HG03521 (cell line): Measurements from ENCODE around the gene DPYD.
"Not testable (repeated sequence)": the region's sequence is repeated elsewhere in the genome, so short reads cannot be mapped to it uniquely, and the experiment has no call there.

ENCODE experiments used
- ATAC-seq: cut with Tn5 transposase; IDR thresholded peaks from one replicate; pipeline ENCODE4 v1.9.1; 2021; ENCODE audit warnings: mild to moderate bottlenecking, moderate library complexity; ENCODE audit not compliant: unreplicated experiment

DPYD gene

GRCh38 chr1:97243973-97244560 is 676.8 kb downstream of the DPYD start:
- ATAC-seq: no peak

- no peak for ATAC-seq
Measured at GRCh38 chr1:97238816-97239215, 682.0 kb downstream of the DPYD start.

DNA sequence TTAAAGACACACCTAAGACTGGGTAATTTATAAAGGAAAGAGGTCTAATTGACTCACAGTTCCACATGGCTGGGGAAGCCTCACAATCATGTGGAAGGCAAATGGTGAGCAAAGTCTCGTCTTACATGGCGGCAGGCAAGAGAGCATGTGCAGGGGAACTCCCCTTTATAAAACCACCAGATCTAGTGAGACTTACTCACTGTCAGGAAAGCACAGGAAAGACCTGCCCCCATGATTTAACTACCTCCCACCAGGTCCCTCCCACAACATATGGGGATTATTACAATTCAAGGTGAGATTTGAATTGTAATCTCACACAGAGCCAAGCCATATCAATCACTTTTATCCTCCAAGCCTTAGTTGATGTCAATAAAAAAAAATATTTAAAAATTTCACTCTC is 689.5 kb downstream of the DPYD start:
- ATAC-seq: not testable (repeated sequence)

DNA sequence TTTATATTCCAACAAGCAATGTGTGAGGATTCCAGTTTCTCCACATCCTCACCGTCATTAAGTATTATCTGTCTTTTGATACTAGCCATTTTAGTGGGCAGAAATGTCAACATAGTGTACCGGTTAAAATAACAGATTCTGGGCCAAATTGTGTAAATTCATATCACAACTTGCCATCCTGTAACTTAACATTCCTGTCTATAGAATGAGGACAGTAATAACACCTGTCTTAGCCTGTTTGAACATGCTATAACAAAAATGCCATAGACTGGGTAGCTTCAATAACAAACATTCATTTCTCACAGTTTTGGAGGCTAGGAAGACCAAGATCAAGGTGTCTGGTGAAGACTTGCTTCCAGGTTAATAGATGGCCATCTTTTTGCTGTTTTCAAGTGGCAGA is 708.2 kb downstream of the DPYD start:
- ATAC-seq: no peak

- ATAC-seq: no peak
Measured at GRCh38 chr1:97210307-97210706, 710.5 kb downstream of the DPYD start.

- ATAC-seq: no peak
Measured at GRCh38 chr1:97209381-97209957, 711.4 kb downstream of the DPYD start.

DNA sequence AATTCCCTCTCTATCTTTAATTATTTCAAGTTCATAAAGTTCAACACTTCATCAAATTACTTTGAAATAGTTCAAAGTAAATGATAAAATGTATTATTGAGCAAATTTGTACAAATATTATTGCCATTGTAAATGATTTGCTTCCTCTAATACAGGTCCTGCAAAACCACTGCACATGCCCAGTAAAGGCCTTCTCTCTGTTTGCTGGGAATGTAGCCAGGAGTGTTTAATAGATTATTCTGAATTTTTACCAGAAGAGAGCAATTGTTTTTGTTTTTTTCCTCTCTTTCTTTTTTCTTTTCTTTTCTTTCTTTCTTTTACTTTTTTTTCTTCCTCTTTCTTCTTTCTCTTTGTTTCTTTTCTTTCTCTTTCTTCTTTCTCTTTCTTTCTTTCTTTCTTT is 713.0 kb downstream of the DPYD start:
- no peak for ATAC-seq

- ATAC-seq: no peak
Measured at GRCh38 chr1:97204468-97204867, 716.4 kb downstream of the DPYD start.

GRCh38 chr1:97202481-97203380 is 718.1 kb downstream of the DPYD start:
- no peak for ATAC-seq

GRCh38 chr1:97201641-97202040 is 719.2 kb downstream of the DPYD start:
- no peak for ATAC-seq

GRCh38 chr1:97200595-97200994 is 720.2 kb downstream of the DPYD start:
- no peak for ATAC-seq

- no peak for ATAC-seq
Measured at GRCh38 chr1:97196825-97197516, 723.9 kb downstream of the DPYD start.

DNA sequence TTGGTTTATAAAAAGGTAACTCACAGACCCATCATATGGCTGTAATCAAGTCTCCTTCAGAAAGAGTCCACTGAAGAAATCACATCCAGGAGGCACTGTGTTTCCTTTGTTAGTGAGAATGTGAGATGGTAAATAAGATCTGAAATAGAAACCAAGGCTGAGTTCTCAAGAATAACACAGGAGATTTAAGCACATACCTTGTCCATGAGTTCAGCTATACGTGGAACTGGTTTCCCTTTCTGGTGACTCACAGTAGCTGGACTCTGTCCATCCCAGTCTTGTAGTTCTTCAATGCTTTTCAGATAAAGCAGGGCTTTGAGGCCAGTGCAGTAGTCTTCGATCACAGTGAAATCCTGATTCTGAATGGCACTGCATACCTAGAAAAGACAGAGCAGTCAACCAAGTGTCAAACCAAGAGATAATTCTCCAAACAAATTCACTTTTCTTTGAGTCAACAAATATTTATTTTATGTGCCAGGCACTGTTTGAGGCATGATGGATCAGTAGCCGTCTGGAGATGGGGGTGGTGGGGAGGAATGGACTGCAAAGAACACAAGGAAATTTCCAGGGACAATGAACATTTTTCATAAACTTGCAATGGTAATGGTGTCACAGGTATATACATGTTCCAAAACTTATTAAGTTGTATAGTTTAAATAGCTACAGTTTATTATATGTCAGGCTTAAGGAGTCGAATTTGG is 727.8 kb downstream of the DPYD start:
- ATAC-seq: no peak

GRCh38 chr1:97190326-97190725 is 730.5 kb downstream of the DPYD start:
- no peak for ATAC-seq

- no peak for ATAC-seq
Measured at GRCh38 chr1:97186381-97186780, 734.5 kb downstream of the DPYD start.

- no peak for ATAC-seq
Measured at GRCh38 chr1:97174039-97174704, 746.7 kb downstream of the DPYD start.

- ATAC-seq: no peak
Measured at GRCh38 chr1:97170300-97170699, 750.5 kb downstream of the DPYD start.

DNA sequence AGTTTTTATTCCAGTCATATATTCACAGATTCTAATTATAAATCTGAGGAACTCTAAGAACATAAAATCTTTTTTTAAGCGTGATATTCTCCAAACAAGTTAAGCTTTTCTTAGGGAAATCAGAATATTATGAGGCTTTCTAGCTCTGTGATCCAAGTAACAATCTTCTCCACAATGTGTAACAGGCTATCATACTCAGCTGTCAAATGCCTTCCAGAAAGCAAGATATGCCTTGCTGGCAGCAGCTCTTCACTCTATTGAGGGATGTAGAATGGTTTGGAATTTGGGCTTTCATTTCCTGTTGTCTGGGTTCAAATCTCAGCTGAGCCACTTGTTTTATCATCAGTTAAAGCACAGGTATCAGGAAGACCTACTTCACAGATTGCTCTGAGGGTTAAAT is 752.8 kb downstream of the DPYD start:
- no peak for ATAC-seq

GRCh38 chr1:97167246-97167645 is 753.6 kb downstream of the DPYD start:
- ATAC-seq: no peak

- no peak for ATAC-seq
Measured at GRCh38 chr1:97166626-97167025, 754.2 kb downstream of the DPYD start.
